ENCODE results near the gene FAM13B. TPM values are rescaled to one million over a fixed set of nuclear protein-coding genes. Genes with fewer than 3 reads are reported as not detected.
A peak's percentile ranks its signal among the peaks of the same experiment; 100 is the strongest.
"Not testable (repeated sequence)": the region's sequence is repeated elsewhere in the genome, so short reads cannot be mapped to it uniquely, and the experiment has no call there.

FAM13B gene
- 10.9 TPM for polyA plus RNA-seq (2013, experiment 1 of 2; ENCODE audit: insufficient read length)
- 11.5 TPM for polyA plus RNA-seq (2013, experiment 2 of 2; ENCODE audit: insufficient read length)

DNA sequence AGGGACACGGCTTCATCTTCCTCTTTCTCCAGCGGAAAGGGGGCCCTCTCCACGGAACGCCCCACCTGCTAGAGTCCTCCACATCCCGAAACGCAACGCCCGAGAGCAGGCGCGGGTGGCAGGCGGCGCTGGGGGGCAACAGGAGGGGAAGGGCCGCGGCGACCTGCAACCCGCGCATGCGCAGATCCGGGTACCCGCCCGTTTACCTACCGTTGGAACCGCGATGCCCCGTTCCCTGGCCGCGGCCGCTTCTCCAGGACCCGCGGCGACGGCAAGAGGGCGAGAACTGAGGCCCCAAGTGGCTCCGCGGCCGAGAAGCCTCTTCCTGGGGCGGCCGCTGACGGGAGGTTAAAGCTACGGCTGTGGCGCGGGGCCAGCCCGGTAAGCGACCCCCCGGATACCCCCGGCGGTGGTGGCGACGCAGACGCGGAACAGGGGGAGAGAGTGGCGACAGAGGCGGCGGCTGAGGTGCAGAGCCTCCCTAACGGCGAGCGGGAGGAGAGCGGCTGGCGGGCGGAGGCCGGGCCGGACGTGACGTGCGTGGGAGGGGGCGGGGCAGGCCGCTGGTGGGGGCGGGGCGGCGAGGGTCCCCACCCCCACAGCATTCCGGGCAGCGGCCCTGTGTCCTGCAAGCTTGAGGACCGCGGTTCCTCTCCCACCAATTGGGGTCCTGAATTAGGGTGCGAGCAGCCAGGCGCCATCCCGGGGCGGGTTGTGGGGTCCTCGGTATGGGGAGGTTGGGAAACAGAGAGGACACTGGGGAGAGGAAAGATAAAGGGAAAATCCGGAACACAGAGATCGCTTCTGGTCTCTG is at the start of gene FAM13B:
FAM13B (minus strand) TSS at position 508 of the 814 bp plus-strand sequence. CDS start 13,968 bp downstream, outside the sequence.
- DNase-seq = peak; percentile 70

- no peak for DNase-seq
These were observed 49.2 kb upstream of the FAM13B start for GRCh38 chr5:138082033-138082432.

DNA sequence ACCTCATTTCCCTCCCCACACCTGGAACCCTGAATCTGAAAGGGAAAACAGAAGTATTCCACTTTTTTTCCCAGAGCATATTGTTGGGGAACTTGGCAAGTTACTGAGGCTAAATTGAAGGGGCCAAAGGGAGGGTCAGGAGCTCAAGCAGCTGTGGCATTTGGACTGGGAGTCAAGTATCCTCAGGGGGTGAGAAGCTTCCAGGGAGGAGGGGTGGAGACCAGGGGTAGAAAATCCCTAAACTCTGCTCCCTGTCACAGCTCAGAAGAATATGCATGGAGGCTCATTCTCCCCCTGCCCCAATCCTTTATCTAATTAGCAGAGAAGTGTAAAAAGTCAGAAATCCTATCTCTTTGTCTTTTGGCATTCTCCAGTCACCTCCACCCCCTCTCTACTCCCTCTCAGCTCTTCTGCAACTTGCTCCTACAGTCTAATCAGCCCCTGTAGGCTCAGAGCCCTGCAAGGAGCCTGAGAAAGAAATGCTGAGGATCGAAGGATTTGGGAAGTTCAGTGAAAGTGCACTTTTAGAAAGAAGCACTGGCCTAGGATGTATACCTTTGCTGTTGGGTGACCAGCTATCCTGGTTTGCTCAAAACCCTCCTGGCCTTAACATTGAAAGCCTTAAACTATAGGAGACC is 45.2 kb upstream of the FAM13B start:
- DNase-seq = no peak

GRCh38 chr5:138077064-138077696 is 44.3 kb upstream of the FAM13B start:
- peak; percentile 52 for DNase-seq

DNA sequence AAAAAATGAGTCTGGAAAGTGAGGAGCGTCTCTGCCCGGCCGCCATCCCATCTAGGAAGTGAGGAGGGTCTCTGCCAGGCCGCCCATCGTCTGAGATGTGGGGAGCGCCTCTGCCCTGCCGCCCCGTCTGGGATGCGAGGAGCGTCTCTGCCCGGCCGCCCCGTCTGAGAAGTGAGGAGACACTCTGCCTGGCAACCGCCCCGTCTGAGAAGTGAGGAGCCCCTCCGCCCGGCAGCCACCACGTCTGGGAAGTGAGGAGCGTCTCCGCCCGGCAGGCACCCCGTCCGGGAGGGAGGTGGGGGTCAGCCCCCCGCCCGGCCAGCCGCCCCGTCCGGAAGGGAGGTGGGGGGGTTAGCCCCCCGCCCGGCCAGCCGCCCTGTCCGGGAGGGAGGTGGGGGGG is 37.1 kb upstream of the FAM13B start:
- DNase-seq = not testable (repeated sequence)

- peak; percentile 65 for DNase-seq
These were observed 36.1 kb upstream of the FAM13B start for GRCh38 chr5:138068742-138069600.

- DNase-seq = no peak
These were observed 35.1 kb upstream of the FAM13B start for GRCh38 chr5:138067945-138068344.

- DNase-seq = no peak
These were observed 32.2 kb upstream of the FAM13B start for GRCh38 chr5:138065102-138065501.

DNA sequence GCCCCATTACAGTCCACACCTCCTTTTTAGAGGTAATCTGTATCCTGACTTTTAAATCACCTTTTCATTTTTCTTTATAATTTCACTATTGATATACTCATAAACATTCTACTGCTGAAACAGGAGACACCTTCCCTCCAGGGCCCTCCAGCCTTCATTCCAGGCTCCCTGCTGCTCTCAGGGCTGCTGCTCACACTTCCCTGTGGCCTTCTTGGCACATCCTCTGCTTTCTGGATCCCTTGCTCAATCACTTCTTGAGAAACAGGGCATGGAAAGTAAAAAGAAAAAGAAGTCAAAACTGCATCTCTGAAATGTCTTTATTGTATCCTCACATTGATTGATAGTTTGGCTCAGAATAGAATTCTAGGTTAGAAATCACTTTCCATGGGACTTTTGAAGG is 31.6 kb upstream of the FAM13B start:
- no peak for DNase-seq

DNA sequence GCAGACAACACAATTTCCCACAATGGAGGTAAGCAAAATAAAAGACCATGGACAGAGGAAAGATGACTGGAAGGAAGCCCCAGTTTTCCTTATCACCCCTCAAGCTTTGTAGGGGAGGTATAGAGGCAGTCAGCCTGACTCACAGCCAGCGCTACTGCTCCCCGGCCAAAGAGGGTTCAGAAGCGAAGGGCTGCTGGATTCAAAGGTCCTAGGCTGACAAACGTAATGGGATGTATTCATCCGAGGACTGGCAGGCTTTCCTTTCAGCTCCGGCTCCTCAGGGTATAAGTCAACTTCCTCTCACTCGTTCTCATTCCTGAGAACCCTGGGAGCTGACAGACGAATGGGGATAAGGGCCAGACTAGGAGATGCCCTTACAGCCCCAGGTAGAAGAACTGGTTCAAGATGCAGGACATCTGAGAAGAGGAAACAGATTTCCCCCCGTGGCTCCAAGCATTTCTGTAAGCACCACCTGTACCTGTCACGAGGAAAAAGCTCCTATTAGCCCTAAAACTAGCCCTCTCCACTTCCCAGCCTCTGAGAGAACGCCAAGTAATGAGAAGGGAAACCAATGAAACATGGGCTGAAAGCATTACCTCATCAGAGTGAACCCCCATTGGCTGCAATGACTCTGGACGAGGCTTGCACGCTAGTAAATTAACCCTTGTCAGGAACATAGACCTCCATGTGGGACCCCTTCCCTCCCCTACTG is 22.1 kb upstream of the FAM13B start:
- no peak for DNase-seq

DNA sequence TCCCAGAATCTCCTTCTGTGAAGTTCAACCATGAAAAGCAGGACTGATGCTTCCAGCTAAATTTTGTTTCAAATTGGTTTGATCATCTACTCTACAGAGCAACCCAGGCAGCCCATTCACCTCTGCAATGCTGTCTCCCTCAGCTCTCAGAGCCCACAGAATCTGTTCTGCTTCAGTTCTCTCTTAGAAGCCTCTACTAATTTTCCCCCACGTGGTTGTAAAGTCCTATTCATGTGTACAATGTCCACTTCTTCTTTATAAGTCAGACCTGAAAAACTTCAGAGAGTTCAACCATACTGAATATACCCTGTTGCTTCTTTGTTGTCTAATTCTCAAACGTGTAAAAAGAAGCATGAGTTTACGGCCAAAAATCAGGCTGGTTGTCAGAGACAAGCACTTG is 21.3 kb upstream of the FAM13B start:
- DNase-seq = no peak

DNA sequence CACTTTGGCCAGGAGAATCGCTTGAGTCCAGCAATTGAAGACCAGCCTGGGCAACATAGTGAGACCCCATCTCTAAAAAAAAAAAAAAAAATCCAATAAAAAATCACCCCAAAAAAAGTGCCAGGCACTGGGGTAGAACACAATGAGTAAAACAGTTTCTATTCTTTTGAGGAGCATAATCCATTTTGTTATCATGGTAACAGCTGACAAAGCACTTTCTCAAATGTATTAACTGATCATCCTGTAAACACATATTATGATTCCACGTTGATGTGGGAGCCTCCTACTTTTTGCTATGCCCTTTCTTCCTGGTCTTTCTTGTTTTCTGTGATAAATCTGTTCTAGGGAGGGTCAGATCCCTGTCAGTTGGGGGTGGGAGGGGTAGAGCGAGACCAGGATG is 20.7 kb upstream of the FAM13B start:
- no peak for DNase-seq

DNA sequence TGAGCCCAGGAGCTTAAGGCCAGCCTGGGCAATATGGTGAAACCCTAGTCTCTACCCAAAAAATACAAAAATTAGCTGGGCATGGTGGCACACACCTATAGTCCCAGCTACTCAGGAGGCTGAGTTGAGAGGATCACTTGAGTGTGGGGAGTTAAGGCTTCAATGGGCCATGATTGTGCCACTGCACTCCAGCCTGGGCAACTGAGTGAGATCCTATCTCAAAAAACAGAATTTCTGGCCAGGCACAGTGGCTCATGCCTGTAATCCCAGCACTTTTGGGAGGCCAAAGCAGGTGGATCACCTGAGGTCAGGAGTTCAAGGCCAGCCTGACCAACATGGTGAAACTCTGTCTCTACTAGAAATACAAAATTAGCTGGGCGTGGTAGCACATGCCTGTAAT is 19.8 kb upstream of the FAM13B start:
- not testable (repeated sequence) for DNase-seq

DNA sequence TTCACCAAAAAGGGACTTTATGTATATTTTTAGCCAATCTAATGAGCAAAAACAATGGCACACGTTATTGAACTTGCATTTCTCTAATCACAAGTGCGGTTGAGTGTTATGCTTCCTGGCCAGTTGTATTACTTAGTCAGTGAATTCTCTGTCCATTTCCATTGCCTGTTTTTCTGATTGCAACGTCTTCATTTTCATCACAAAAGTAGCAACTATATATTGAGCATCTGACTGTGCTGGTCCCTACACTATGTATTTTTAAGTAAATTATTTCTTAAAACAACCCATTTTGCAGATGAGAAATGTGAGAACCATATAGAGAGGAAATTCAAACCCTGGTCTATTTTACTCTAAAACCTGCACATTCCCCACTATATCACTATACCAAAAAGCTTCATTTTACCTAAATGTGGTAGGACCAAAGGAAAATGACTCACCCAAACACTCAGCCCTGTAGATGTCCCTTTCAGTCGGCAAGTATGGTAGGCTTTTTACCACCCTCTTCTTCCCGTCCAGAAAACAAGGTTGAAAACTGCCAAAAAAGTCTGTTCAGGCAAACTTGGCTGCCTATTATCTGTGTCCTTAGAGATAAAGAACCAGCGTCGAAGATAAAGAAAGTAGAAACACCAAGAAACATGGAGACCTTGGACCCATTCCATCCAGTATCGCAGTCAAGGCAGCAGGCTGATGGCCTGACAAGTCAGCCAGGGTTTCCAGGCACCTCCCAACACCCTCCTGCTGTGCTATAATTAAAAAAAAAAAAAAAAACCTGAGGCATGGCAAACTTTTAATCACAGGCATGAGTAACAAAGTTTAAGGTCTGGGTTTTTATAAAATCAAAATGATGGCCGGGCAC is 18.8 kb upstream of the FAM13B start:
- no peak for DNase-seq

DNA sequence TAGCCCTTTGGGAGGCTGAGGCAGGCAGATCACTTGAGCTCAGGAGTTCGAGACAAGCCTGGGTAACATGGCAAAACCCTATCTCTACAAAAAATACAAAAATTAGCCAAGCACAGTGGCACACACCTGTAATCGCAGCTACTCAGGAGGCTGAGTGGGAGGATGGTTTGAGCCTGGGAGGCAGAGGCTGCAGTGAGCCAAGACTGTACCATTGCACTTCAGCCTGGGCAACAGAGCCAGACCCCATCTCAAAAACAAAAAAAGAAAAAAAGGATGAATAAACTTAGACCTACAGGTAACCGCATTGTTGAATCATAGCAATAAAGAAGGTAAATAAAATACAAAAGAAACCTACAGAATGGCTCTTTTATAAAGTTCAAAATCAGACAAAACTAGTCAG is 12.4 kb upstream of the FAM13B start:
- not testable (repeated sequence) for DNase-seq

DNA sequence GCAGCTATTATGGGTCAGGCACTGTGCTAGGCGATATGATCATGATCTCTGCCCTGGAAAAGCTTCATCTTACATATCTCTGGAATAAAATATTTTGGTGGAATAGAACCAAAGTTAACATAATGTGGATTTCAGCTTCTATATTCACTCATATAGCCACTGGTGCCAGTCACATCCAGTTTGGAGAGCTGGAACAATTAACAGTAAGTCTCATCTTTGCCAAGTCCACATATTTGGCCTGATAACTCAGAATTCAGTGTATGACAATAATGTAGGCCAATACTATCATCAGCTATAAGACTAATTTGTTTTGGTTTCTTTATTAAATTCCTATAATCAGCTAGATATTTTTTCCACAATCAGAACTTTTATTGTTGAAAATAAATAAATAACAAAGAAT is 5.9 kb upstream of the FAM13B start:
- DNase-seq = no peak

DNA sequence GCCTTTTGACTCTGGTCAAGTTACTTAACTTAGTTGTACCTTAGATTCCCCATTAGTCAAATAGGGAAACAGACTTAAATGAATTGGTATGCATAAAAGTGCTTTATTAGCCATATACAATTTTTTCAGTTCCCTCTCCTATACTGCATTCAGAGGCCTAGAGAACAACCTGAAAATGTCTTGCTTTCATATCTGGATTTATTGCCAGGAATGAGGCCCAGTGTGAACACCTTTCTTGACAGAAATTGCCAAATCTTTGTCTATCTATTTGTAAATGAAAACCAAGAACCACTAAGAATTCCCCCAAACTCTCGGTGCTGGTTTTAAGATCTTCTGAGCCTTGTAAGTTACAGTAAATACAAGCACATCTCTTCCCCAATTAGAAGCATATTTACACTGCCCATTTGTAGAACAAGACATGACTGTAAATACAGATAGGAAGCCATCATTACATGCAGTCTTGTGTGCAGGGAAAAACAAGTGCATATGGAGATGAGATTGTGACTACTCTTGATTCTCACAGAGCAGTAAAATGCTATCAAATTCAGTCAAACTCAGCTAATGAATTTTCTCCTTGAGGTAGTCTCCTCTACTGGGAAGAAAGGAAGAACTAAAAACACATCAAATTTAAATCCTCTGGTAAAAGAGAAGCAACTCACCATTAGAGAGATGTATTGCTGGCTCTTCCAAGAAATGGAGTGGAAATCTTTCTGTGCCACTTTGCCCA is 5.2 kb upstream of the FAM13B start:
- DNase-seq = no peak

DNA sequence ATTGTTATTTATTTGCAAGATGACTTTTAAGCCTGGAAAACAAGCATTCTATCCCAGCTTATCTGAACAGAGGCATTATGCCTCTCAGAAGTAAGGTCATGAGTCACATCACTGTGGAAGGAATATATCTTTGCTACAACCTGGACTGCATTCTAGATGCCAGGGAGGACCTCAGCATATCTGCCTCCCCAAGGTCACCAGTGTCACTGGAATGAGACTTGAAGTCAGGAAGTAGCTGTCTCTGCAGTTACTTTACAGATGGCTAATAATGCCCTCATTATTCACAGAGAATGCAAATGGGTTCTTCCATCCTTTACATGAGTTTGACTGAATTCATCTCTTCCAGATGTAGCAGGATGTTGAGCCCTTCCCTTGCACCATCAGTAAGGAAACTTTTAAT is 4.4 kb upstream of the FAM13B start:
- no peak for DNase-seq

- peak; percentile 84 for DNase-seq
These were observed 3.0 kb upstream of the FAM13B start for GRCh38 chr5:138035605-138036537.
